ENCODE results near the gene NCOR1. TPM values are rescaled to one million over a fixed set of nuclear protein-coding genes. Genes with fewer than 3 reads are reported as not detected.
A peak's percentile ranks its signal among the peaks of the same experiment; 100 is the strongest.
"Not testable (repeated sequence)": the region's sequence is repeated elsewhere in the genome, so short reads cannot be mapped to it uniquely, and the experiment has no call there.

The NCOR1 gene
- total RNA-seq, 1 donor from 2014 or later = 137 TPM

- intact Hi-C loops (cut with DNase I) = no loop called here
- ATAC-seq (no peak), DNase-seq (no peak)
- Histone ChIP-seq H3K4me3 (no peak overlapping the region), H3K9me3 (no peaks in the 10 kb centered on the region), H3K36me3 (peaks cover 19% of the 10 kb centered on the region), H3K27ac (peak overlapping the region; percentile 31), H3K4me1 (peaks cover 50% of the 10 kb centered on the region), H3K27me3 (ENCODE audit: low read depth) (no peaks in the 10 kb centered on the region)
- no peak for TF ChIP-seq CTCF (IDR thresholded peaks at IDR 0.05)
Observed at GRCh38 chr17:16199093-16199492, 16.2 kb downstream of the NCOR1 start.

GRCh38 chr17:16197276-16197675 lies 18.1 kb downstream of the NCOR1 start:
- peaks cover 38% of the 10 kb centered on the region for H3K4me1 ChIP-seq

GRCh38 chr17:16194307-16194835 lies 21.0 kb downstream of the NCOR1 start:
- H3K4me1 ChIP-seq = peaks cover 12% of the 10 kb centered on the region
- H3K27ac ChIP-seq; H3K27me3 ChIP-seq (ENCODE audit: low read depth); DNase-seq; H3K4me3 ChIP-seq; H3K9me3 ChIP-seq; intact Hi-C loops (cut with DNase I); ATAC-seq: not testable (repeated sequence)
- peaks cover 63% of the 10 kb centered on the region for H3K36me3 ChIP-seq

More at GRCh38 chr17:16197276-16197675, 18.1 kb downstream of the NCOR1 start:
- Histone ChIP-seq H3K27ac (no peak overlapping the region), H3K4me3 (no peak overlapping the region), H3K9me3 (no peaks in the 10 kb centered on the region), H3K27me3 (ENCODE audit: low read depth) (no peaks in the 10 kb centered on the region), H3K36me3 (peaks cover 37% of the 10 kb centered on the region)
- ATAC-seq = no peak
- no peak for DNase-seq
- intact Hi-C loops (cut with DNase I) = no loop called here
- TF ChIP-seq CTCF (IDR thresholded peaks at IDR 0.05) = no peak

- no peak for DNase-seq
- H3K36me3 ChIP-seq = peaks cover 74% of the 10 kb centered on the region
- no peaks in the 10 kb centered on the region for H3K9me3 ChIP-seq
- intact Hi-C loops (cut with DNase I) = no loop called here
- no peaks in the 10 kb centered on the region for H3K27me3 ChIP-seq (ENCODE audit: low read depth)
- no peaks in the 10 kb centered on the region for H3K4me1 ChIP-seq
- no peak for ATAC-seq
- no peak overlapping the region for H3K27ac ChIP-seq
- TF ChIP-seq CTCF (IDR thresholded peaks at IDR 0.05) = no peak
- H3K4me3 ChIP-seq = no peak overlapping the region
Observed at GRCh38 chr17:16191604-16192003, 23.7 kb downstream of the NCOR1 start.

- no peak for DNase-seq
- no peak for ATAC-seq
- Histone ChIP-seq H3K4me1 (no peaks in the 10 kb centered on the region), H3K4me3 (no peak overlapping the region), H3K36me3 (peaks cover 81% of the 10 kb centered on the region), H3K9me3 (no peaks in the 10 kb centered on the region), H3K27me3 (ENCODE audit: low read depth) (no peaks in the 10 kb centered on the region), H3K27ac (no peak overlapping the region)
- TF ChIP-seq CTCF (IDR thresholded peaks at IDR 0.05) = no peak
- intact Hi-C loops (cut with DNase I) = no loop called here
Observed at GRCh38 chr17:16190703-16191360, 24.5 kb downstream of the NCOR1 start.

- Histone ChIP-seq H3K27me3 (ENCODE audit: low read depth) (no peaks in the 10 kb centered on the region), H3K36me3 (peaks cover 84% of the 10 kb centered on the region), H3K4me3 (no peak overlapping the region), H3K4me1 (no peaks in the 10 kb centered on the region), H3K27ac (no peak overlapping the region), H3K9me3 (no peaks in the 10 kb centered on the region)
- no peak for TF ChIP-seq CTCF (IDR thresholded peaks at IDR 0.05)
- intact Hi-C loops (cut with DNase I) = no loop called here
- no peak for ATAC-seq
- no peak for DNase-seq
Observed at GRCh38 chr17:16189791-16190348, 25.5 kb downstream of the NCOR1 start.
